HG03469 (cell line): ENCODE data around the gene PTOV1.

ENCODE experiments used
- ATAC-seq: cut with Tn5 transposase; IDR thresholded peaks from one replicate; pipeline ENCODE4 v1.9.1; 2021; ENCODE audit warnings: mild to moderate bottlenecking, moderate library complexity, moderate number of reproducible peaks; ENCODE audit not compliant: unreplicated experiment

PTOV1 gene

DNA sequence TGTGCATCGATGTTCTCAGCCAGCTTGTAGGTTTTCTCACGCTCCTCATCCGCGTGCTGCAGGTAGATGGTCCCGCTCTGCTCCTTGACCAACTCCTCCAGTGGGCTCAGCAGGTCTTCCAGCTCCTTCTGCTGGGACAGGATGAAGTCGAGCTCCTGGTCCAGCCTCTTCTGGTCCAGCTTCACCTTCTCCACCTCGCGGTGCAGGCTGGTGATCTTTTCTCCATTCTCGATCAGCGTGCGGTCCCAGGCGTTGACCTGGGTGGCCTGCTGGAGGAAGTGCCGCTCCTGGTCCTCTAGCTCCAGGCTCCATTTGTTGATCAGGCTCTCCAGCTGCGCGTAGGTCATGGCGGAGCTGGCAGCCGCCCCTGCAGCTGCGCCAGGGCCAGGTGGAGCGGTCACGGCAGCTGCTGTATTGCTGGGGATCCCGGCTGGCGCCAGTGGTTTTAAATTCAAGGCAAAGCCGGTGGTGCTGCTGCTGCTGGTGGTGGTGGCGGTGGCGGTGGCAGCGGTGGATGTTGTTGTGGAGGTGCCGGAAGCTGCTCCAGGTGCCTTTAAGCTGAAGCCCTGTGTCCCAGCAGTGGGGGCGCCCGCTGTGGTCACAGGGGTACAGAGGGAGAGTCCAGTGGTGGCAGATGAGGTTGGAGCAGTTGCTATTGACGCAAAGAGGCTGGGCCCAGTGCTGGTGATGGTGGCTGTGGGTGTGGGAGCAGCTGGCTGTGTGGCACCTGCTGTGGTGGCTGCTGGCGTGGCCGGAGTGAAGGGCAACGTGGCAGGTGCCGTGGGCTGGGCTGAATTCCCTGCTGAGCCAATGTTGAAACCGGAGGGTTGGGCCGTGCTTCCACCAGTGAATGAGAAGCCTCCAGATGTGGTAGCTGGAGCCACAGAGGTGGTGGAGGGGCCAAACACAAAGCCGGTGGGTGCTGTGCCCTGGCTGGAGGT lies 57.8 kb downstream of the PTOV1 start:
- no peak for ATAC-seq

DNA sequence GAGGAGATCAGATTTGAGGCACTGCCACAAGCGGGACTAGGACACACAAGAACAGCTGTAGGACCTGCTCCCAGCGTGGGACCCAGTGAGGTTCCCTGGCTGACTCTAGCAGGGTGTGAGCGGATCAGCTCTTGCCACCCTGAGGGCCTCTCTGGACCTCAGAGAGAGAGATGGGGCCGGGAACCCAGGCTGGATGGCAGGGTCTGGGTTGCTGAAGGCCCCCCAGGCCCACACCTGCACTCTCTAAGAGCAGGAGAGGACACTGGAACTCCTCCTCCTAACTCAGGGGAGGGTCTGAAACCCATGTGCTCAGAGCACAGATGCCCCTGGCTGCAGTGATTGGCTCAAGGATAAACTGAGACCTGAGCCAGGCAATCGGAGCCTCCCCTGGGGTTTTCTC lies 59.2 kb downstream of the PTOV1 start:
- no peak for ATAC-seq
